Liver (tissue), 9 donors: ENCODE measurements around the gene CNTN5. TPM values are rescaled to one million over a fixed set of nuclear protein-coding genes. Genes with fewer than 3 reads are reported as not detected.

ENCODE experiments used
- DNase-seq: peaks from one replicate; pipeline ENCODE4 v3.0.0-alpha.2; 2017; ENCODE audit warnings: low spot score
- H3K27ac ChIP-seq, 2 donors: one replicate each; pipeline ENCODE4 v1.7.0; 2013; ENCODE audit warnings: inconsistent platforms in 2 of 2, low read length in 2 of 2, control low read depth in 1 of 2, low read depth in 1 of 2, mild to moderate bottlenecking in 1 of 2
- H3K27me3 ChIP-seq, 4 donors: one replicate each; pipeline versions ENCODE4 v1.6.1 to v1.7.0; 2013; ENCODE audit warnings: low read length in 3 of 4, inconsistent platforms in 1 of 4, mild to moderate bottlenecking in 1 of 4, moderate library complexity in 1 of 4; ENCODE audit not compliant: control insufficient read depth in 4 of 4, insufficient read depth in 4 of 4
- H3K36me3 ChIP-seq, 4 donors: one replicate each; pipeline versions ENCODE4 v1.6.1 to v1.7.0; 2013; ENCODE audit warnings: low read length in 3 of 4, mild to moderate bottlenecking in 3 of 4, low read depth in 1 of 4, moderate library complexity in 1 of 4; ENCODE audit not compliant: control insufficient read depth in 4 of 4, insufficient read depth in 3 of 4
- H3K4me1 ChIP-seq, 4 donors: one replicate each; pipeline versions ENCODE4 v1.6.1 to v1.7.0; 2013; ENCODE audit warnings: low read length in 3 of 4, mild to moderate bottlenecking in 3 of 4, moderate library complexity in 1 of 4; ENCODE audit not compliant: control insufficient read depth in 4 of 4, insufficient read depth in 4 of 4
- H3K4me3 ChIP-seq, 3 donors: one replicate each; pipeline versions ENCODE4 v1.6.1 to v1.7.0; 2013; ENCODE audit warnings: low read length in 3 of 3, control low read depth in 1 of 3, low read depth in 1 of 3, mild to moderate bottlenecking in 1 of 3
- H3K9ac ChIP-seq, 2 donors: one replicate each; pipeline ENCODE4 v1.7.0; 2013; ENCODE audit warnings: low read length in 2 of 2, mild to moderate bottlenecking in 2 of 2, moderate library complexity in 2 of 2, control low read depth in 1 of 2, low read depth in 1 of 2
- H3K9me3 ChIP-seq, 4 donors: one replicate each; pipeline versions ENCODE4 v1.6.1 to v1.7.0; 2013; ENCODE audit warnings: low read length in 3 of 4; ENCODE audit not compliant: control insufficient read depth in 4 of 4
- CTCF ChIP-seq: fragments of 150-350 bp; IDR thresholded peaks from 2 replicates; pipeline ENCODE4 v1.5.1; 2017; ENCODE audit warnings: improper control_type of control experiment, low read depth, low read length; ENCODE audit not compliant: missing input control
- EGR1 ChIP-seq, 2 donors: IDR thresholded peaks; 2 replicates each; pipeline ENCODE4 v1.6.1; 2016 to 2018; ENCODE audit warnings: antibody characterized with exemption in 2 of 2, low read depth in 2 of 2
- FOXA1 ChIP-seq: IDR thresholded peaks from 2 replicates; pipeline ENCODE4 v1.6.1; 2016; ENCODE audit warnings: antibody characterized with exemption
- GABPA ChIP-seq, 2 donors: IDR thresholded peaks in 1 of 2; conservative IDR thresholded peaks in 1 of 2; 2 replicates each; pipeline ENCODE4 v1.6.1; 2016; ENCODE audit warnings: antibody characterized with exemption in 2 of 2, mild to moderate bottlenecking in 1 of 2, moderate library complexity in 1 of 2
- HNF4A ChIP-seq, 2 donors: conservative IDR thresholded peaks; 2 replicates each; pipeline ENCODE4 v1.6.1; 2016; ENCODE audit warnings: antibody characterized with exemption in 2 of 2, mild to moderate bottlenecking in 2 of 2
- HNF4G ChIP-seq: IDR thresholded peaks from 2 replicates; pipeline ENCODE4 v1.6.1; 2016; ENCODE audit warnings: antibody characterized with exemption
- JUND ChIP-seq, 2 donors: IDR thresholded peaks; 2 replicates each; pipeline ENCODE4 v1.6.1; 2016; ENCODE audit warnings: antibody characterized with exemption in 2 of 2
- MAX ChIP-seq: IDR thresholded peaks from 2 replicates; pipeline ENCODE4 v1.6.1; 2016; ENCODE audit warnings: antibody characterized with exemption
- NR2F2 ChIP-seq: IDR thresholded peaks from 2 replicates; pipeline ENCODE4 v1.6.1; 2016; ENCODE audit warnings: antibody characterized with exemption
- RAD21 ChIP-seq, 2 donors: IDR thresholded peaks; 2 replicates each; pipeline ENCODE4 v1.6.1; 2016; ENCODE audit warnings: antibody characterized with exemption in 2 of 2, mild to moderate bottlenecking in 2 of 2
- REST ChIP-seq: IDR thresholded peaks from 2 replicates; pipeline ENCODE4 v1.6.1; 2016; ENCODE audit warnings: antibody characterized with exemption, mild to moderate bottlenecking
- SP1 ChIP-seq: IDR thresholded peaks from 2 replicates; pipeline ENCODE4 v1.6.1; 2018; ENCODE audit warnings: antibody characterized with exemption, mild to moderate bottlenecking
- TAF1 ChIP-seq: conservative IDR thresholded peaks from 2 replicates; pipeline ENCODE4 v1.6.1; 2016; ENCODE audit warnings: antibody characterized with exemption, mild to moderate bottlenecking
- ZBTB33 ChIP-seq: IDR thresholded peaks from 2 replicates; pipeline ENCODE4 v1.6.1; 2016; ENCODE audit warnings: antibody characterized with exemption
- WGBS: extraction: QIAGEN DNeasy Blood & Tissue Kit; methylation state at CpG from one replicate; pipeline ENCODE4 v1.1.7; 2013; 5-methylcytosine and 5-hydroxymethylcytosine counted together
- polyA plus RNA-seq, 2 donors: library from polyadenylated mRNA; stranded (reverse) in 1 of 2; unstranded in 1 of 2; fragments of 200-250 nt in 1 of 2; fragments of >200 nt in 1 of 2; fragmentation: Nextera tagmentation in 1 of 2; extraction: Ambion mirVana in 1 of 2; gene quantifications; one replicate each; pipeline versions ENCODE4 v1.2.1 to v1.2.3, GENCODE V29; 2013 to 2015
- total RNA-seq, 2 donors: library from RNA; depleted of rRNA; stranded (reverse); fragments of >200 nt; gene quantifications; one replicate each; pipeline ENCODE4 v1.2.3, GENCODE V29; 2014
- TF ChIP-seq, protein P1 (sequence below): IDR thresholded peaks from 2 replicates; pipeline ENCODE4 v1.6.1; 2016; ENCODE audit warnings: antibody characterized with exemption
- donor health status: healthy.
- donor health status: healthy.
- donor health status: healthy.
- donor health status: healthy.
- donor health status: healthy.

The CNTN5 gene
- total and polyA plus RNA-seq, 4 donors, result 0.01 to 0.08 (median 0.04) TPM

DNA sequence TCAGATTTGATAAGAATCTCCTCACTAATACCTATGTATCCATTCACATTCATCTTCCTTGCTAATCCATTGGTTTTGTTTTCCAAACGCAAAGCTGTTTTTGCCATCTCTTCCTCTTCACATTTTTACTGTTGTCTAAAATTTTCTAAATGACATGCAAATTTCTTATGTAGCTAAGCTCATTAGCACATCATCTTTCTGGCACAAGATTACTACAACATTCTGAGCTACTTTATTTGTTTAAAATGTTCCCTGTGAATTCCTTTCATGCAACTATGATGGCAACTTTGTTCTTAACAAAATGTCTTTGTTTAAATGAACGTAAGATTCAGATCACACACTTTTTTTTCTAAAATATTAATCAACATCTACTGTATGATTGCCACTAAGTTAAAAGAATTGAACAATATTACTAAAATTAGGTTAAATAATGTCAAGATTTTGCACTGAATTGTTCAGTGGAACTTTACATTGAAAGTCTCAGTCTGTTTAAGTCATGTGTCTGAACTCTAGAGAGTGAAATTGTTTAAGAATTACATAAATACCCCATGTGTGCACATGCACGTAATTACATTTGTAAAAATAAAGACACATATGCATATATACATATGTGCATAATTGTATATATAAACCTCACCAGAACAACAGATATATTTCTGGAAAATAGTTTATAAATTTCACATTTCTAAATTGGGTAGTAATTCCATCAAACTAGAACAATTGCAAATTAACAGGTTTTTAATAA lies 688.4 kb downstream of the CNTN5 start:
- 63% methylated on average over 3 of the region's 3 CpGs for WGBS
- DNase-seq, result no peak
- Histone ChIP-seq H3K36me3 (no peaks in the 10 kb centered on the region), H3K4me1 (no peaks in the 10 kb centered on the region), H3K27ac (no peak overlapping the region), H3K4me3 (no peak overlapping the region), H3K9ac (no peak overlapping the region), H3K27me3 (no peaks in the 10 kb centered on the region), H3K9me3 (peaks cover 0 to 4% (median 0%) of the 10 kb centered on the region in 4 donors)
- no peak for TF ChIP-seq FOXA1
- no peak for TF ChIP-seq SP1
- no peak for TF ChIP-seq EGR1 (IDR thresholded peaks at IDR 0.05; ENCODE audit: low read depth in 2 of 2)
- no peak for TF ChIP-seq TAF1
- no peak for TF ChIP-seq HNF4A (conservative IDR thresholded peaks at IDR 0.05)
- TF ChIP-seq ZBTB33, result no peak
- TF ChIP-seq, protein P1, sequence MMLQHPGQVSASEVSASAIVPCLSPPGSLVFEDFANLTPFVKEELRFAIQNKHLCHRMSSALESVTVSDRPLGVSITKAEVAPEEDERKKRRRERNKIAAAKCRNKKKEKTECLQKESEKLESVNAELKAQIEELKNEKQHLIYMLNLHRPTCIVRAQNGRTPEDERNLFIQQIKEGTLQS, result no peak
- TF ChIP-seq CTCF, result no peak
- TF ChIP-seq RAD21 (IDR thresholded peaks at IDR 0.05), result no peak
- TF ChIP-seq HNF4G, result no peak
- no peak for TF ChIP-seq NR2F2
- no peak for TF ChIP-seq MAX
- TF ChIP-seq JUND (IDR thresholded peaks at IDR 0.05), result no peak
- TF ChIP-seq GABPA (IDR thresholded peaks at IDR 0.05 in 1 of 2, conservative IDR thresholded peaks at IDR 0.05 in 1 of 2), result no peak

DNA sequence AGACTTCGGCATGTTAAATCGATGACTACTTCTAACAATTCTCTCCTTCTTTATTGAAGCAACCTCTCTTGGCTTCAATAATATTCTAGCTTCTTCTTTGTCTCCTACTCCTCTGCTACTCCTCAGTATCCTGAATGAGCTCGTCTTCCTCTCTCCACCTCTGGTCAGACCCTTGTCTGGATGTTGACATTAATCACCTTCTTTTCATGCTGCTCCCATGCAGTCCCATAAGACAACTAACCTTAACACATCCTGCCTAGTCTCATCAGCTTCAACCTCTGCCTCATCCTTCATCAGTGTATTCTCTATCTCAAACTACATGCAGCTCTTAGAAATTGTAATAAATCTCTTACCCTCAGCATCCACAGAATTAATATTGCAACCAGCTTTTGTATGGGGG lies 695.6 kb downstream of the CNTN5 start:
- Histone ChIP-seq H3K4me3 (no peak overlapping the region), H3K9ac (no peak overlapping the region), H3K9me3 (peaks cover 0 to 4% (median 2%) of the 10 kb centered on the region in 4 donors), H3K4me1 (no peaks in the 10 kb centered on the region), H3K27me3 (no peaks in the 10 kb centered on the region), H3K27ac (no peak overlapping the region), H3K36me3 (no peaks in the 10 kb centered on the region)
- WGBS, result 60% methylated on average over 3 of the region's 3 CpGs
- no peak for DNase-seq
- TF ChIP-seq MAX, result no peak
- no peak for TF ChIP-seq HNF4G
- no peak for TF ChIP-seq ZBTB33
- TF ChIP-seq NR2F2, result no peak
- no peak for TF ChIP-seq GABPA (IDR thresholded peaks at IDR 0.05 in 1 of 2, conservative IDR thresholded peaks at IDR 0.05 in 1 of 2)
- TF ChIP-seq EGR1 (IDR thresholded peaks at IDR 0.05; ENCODE audit: low read depth in 2 of 2), result no peak
- no peak for TF ChIP-seq FOXA1
- no peak for TF ChIP-seq TAF1
- TF ChIP-seq REST, result no peak
- no peak for TF ChIP-seq HNF4A (conservative IDR thresholded peaks at IDR 0.05)
